H1 (cell line): Measurements from ENCODE around the gene GOLGA8J. TPM values are rescaled to one million over a fixed set of nuclear protein-coding genes. Genes with fewer than 3 reads are reported as not detected.

Experiments used
- CTCF ChIA-PET: fragments of 300-600 bp; sonication (Branson Sonifier 250); formaldehyde crosslinking; loops from one replicate; lab custom pipeline; 2021; ENCODE audit not compliant: partially characterized antibody; lab: Charles Lee
- POLR2A ChIA-PET: fragments of 300-600 bp; sonication (Branson Sonifier 250); formaldehyde crosslinking; loops from one replicate; lab custom pipeline; 2021; ENCODE audit warnings: inconsistent platforms; ENCODE audit not compliant: partially characterized antibody; lab: Charles Lee
- DNase-seq, 2 experiments: peaks; one replicate each; pipeline versions ENCODE4 v3.0.0 to v3.0.0-alpha.2; 2010 to 2022; ENCODE audit warnings: low spot score in 2 of 2, low read depth in 1 of 2, mixed read lengths in 1 of 2
- FAIRE-seq: peaks from 2 replicates; lab custom pipeline; 2011; peaks lifted over from hg19 to GRCh38; lab: Jason Lieb, UNC
- H2AFZ ChIP-seq: 2 replicates; pipeline ENCODE4 v1.8.1; 2012; ENCODE audit warnings: low read length, inconsistent platforms
- H2AK5ac ChIP-seq: 2 replicates; pipeline ENCODE4 v1.6.1; 2013; ENCODE audit warnings: low read depth, low read length
- H2BK120ac ChIP-seq: replicated peaks from 2 replicates; pipeline ENCODE3; 2013; ENCODE audit warnings: low read depth, low read length, inconsistent platforms
- H2BK12ac ChIP-seq: 2 replicates; pipeline ENCODE4 v1.6.1; 2013; ENCODE audit warnings: low read depth, low read length
- H2BK15ac ChIP-seq: 2 replicates; pipeline ENCODE4 v1.6.1; 2013; ENCODE audit warnings: low read length
- H2BK20ac ChIP-seq: 2 replicates; pipeline ENCODE4 v1.6.1; 2013; ENCODE audit warnings: low read length
- H2BK5ac ChIP-seq: 2 replicates; pipeline ENCODE4 v1.6.1; 2013; ENCODE audit warnings: low read depth, low read length
- H3K14ac ChIP-seq: 2 replicates; pipeline ENCODE4 v1.6.1; 2013; ENCODE audit warnings: inconsistent platforms; ENCODE audit not compliant: insufficient read length
- H3K18ac ChIP-seq: 2 replicates; pipeline ENCODE4 v1.6.1; 2013; ENCODE audit warnings: low read length; ENCODE audit errors: extremely low read depth
- H3K23ac ChIP-seq: 2 replicates; pipeline ENCODE4 v1.6.1; 2013; ENCODE audit warnings: inconsistent platforms; ENCODE audit not compliant: insufficient read length
- H3K23me2 ChIP-seq: 2 replicates; pipeline ENCODE4 v1.6.1; 2013; ENCODE audit warnings: low read depth, low read length
- H3K27ac ChIP-seq: 2 replicates; pipeline ENCODE4 v1.6.1; 2011; ENCODE audit warnings: low read depth, low read length, inconsistent platforms
- H3K27me3 ChIP-seq, 4 experiments: replicated peaks in 1 of 4; 1 replicate in 1 of 4; 2 replicates in 3 of 4; pipeline versions ENCODE4 v1.6.1 to v1.8.1; 2011 to 2013; ENCODE audit warnings: low read length in 3 of 4, mild to moderate bottlenecking in 3 of 4, inconsistent platforms in 2 of 4, mixed read lengths in 2 of 4, moderate library complexity in 1 of 4; ENCODE audit not compliant: control insufficient read depth in 3 of 4, insufficient read depth in 3 of 4; ENCODE audit errors: extremely low read depth in 1 of 4
- H3K36me3 ChIP-seq, 4 experiments: 2 replicates each; pipeline versions ENCODE4 v1.6.1 to v1.8.1; 2011 to 2013; ENCODE audit warnings: mild to moderate bottlenecking in 4 of 4, low read length in 3 of 4, moderate library complexity in 2 of 4, control low read depth in 1 of 4, inconsistent platforms in 1 of 4; ENCODE audit not compliant: insufficient read depth in 4 of 4, control insufficient read depth in 2 of 4
- H3K4ac ChIP-seq: replicated peaks from 2 replicates; pipeline ENCODE3; 2013; ENCODE audit warnings: low read length, low read depth, mixed read lengths, inconsistent platforms; ENCODE audit not compliant: insufficient read length
- H3K4me1 ChIP-seq, 4 experiments: replicated peaks in 1 of 4; 1 replicate in 1 of 4; 2 replicates in 3 of 4; pipeline versions ENCODE4 v1.6.1 to v1.8.1; 2011 to 2013; ENCODE audit warnings: low read length in 3 of 4, inconsistent platforms in 2 of 4, mixed read lengths in 1 of 4; ENCODE audit not compliant: insufficient read depth in 4 of 4, control insufficient read depth in 3 of 4
- H3K4me2 ChIP-seq, 2 experiments: 2 replicates each; pipeline versions ENCODE4 v1.6.1 to v1.8.1; 2011 to 2013; ENCODE audit warnings: low read depth in 2 of 2, low read length in 2 of 2, control low read depth in 1 of 2, inconsistent platforms in 1 of 2, mild to moderate bottlenecking in 1 of 2; ENCODE audit not compliant: insufficient read depth in 1 of 2
- H3K4me3 ChIP-seq, 4 experiments: fragments of 200-600, 300-600 bp in 1 of 4; sonication (generic), shearing (Covaris generic), sonication (Bioruptor Twin) in 1 of 4; 2 replicates each; pipeline versions ENCODE4 v1.5.1 to v1.8.1; 2011 to 2016; ENCODE audit warnings: low read length in 4 of 4, low read depth in 3 of 4, control low read depth in 2 of 4, inconsistent platforms in 2 of 4, mild to moderate bottlenecking in 2 of 4, mixed read lengths in 1 of 4, moderate library complexity in 1 of 4; ENCODE audit not compliant: insufficient read depth in 2 of 4; ENCODE audit errors: extremely low read depth in 1 of 4
- H3K56ac ChIP-seq: replicated peaks from 2 replicates; pipeline ENCODE3; 2013; ENCODE audit warnings: low read depth, mild to moderate bottlenecking, mixed read lengths, low read length, inconsistent platforms; ENCODE audit not compliant: insufficient read length
- H3K79me1 ChIP-seq: 2 replicates; pipeline ENCODE4 v1.6.1; 2013; ENCODE audit warnings: low read depth, low read length, control low read depth
- H3K79me2 ChIP-seq, 2 experiments: 2 replicates each; pipeline versions ENCODE4 v1.6.1 to v1.8.1; 2012 to 2013; ENCODE audit warnings: low read length in 2 of 2, mild to moderate bottlenecking in 2 of 2, inconsistent platforms in 1 of 2; ENCODE audit not compliant: insufficient read depth in 2 of 2, control insufficient read depth in 1 of 2
- H3K9ac ChIP-seq, 4 experiments: replicated peaks in 1 of 4; 1 replicate in 1 of 4; 2 replicates in 3 of 4; pipeline versions ENCODE4 v1.6.1 to v1.8.1; 2011 to 2013; ENCODE audit warnings: low read depth in 3 of 4, low read length in 3 of 4, control low read depth in 2 of 4, mild to moderate bottlenecking in 2 of 4, moderate library complexity in 2 of 4, inconsistent platforms in 1 of 4; ENCODE audit errors: extremely low read depth in 1 of 4
- H3K9me3 ChIP-seq, 2 experiments: 2 replicates each; pipeline versions ENCODE4 v1.6.1 to v1.8.1; 2012 to 2013; ENCODE audit warnings: mild to moderate bottlenecking in 2 of 2, moderate library complexity in 2 of 2, control low read depth in 1 of 2, inconsistent platforms in 1 of 2, low read depth in 1 of 2, low read length in 1 of 2, mixed read lengths in 1 of 2; ENCODE audit not compliant: insufficient read depth in 2 of 2
- H4K20me1 ChIP-seq, 2 experiments: replicated peaks in 1 of 2; 2 replicates each; pipeline versions ENCODE3 to v1.8.1; 2011 to 2013; ENCODE audit warnings: inconsistent platforms in 2 of 2, low read length in 2 of 2, mild to moderate bottlenecking in 1 of 2; ENCODE audit not compliant: insufficient read depth in 2 of 2, control insufficient read depth in 1 of 2
- H4K5ac ChIP-seq: 2 replicates; pipeline ENCODE4 v1.6.1; 2013; ENCODE audit warnings: low read length, low read depth, mixed read lengths, inconsistent platforms; ENCODE audit not compliant: insufficient read length
- H4K8ac ChIP-seq: 2 replicates; pipeline ENCODE4 v1.8.0; 2013; ENCODE audit warnings: mild to moderate bottlenecking, moderate library complexity, low read length, inconsistent platforms; ENCODE audit not compliant: insufficient read depth; ENCODE audit errors: extremely low read depth
- H4K91ac ChIP-seq: replicated peaks from 2 replicates; pipeline ENCODE3; 2013; ENCODE audit warnings: low read length, mixed read lengths, inconsistent platforms; ENCODE audit not compliant: insufficient read length
- ATF3 ChIP-seq: IDR thresholded peaks from 2 replicates; pipeline ENCODE4 v1.6.1; 2011; ENCODE audit warnings: low read depth, mild to moderate bottlenecking, low read length; ENCODE audit not compliant: insufficient read depth
- CTCF ChIP-seq, 3 experiments: IDR thresholded peaks; 1 replicate in 2 of 3; 2 replicates in 1 of 3; pipeline versions ENCODE4 v1.5.1 to v1.6.1; 2011; ENCODE audit warnings: low read length in 3 of 3, mild to moderate bottlenecking in 3 of 3, inconsistent platforms in 2 of 3, low read depth in 1 of 3, moderate library complexity in 1 of 3; ENCODE audit not compliant: insufficient read depth in 1 of 3; ENCODE audit errors: control extremely low read depth in 1 of 3
- MAFK ChIP-seq: IDR thresholded peaks from 2 replicates; pipeline ENCODE4 v1.6.1; 2012; ENCODE audit warnings: low read depth, mild to moderate bottlenecking, improper control_type of control experiment, low read length
- RBBP5 ChIP-seq: IDR thresholded peaks from 2 replicates; pipeline ENCODE4 v1.7.1; 2012; ENCODE audit warnings: low read depth, mild to moderate bottlenecking, inconsistent platforms, low read length, moderate library complexity, borderline replicate concordance
- RFX5 ChIP-seq: IDR thresholded peaks from 2 replicates; pipeline ENCODE4 v1.6.1; 2011; ENCODE audit warnings: low read depth, low read length, improper control_type of control experiment, borderline replicate concordance
- SP1 ChIP-seq: IDR thresholded peaks from 2 replicates; pipeline ENCODE4 v1.6.1; 2011; ENCODE audit warnings: low read depth, low read length
- TEAD4 ChIP-seq: IDR thresholded peaks from 2 replicates; pipeline ENCODE4 v1.6.1; 2012; ENCODE audit warnings: low read depth, low read length, inconsistent platforms, mixed read lengths
- WGBS, 2 experiments: shearing (Covaris generic) in 1 of 2; methylation state at CpG; one replicate each; pipeline versions ENCODE4 v1.1.6 to v1.1.7; 2013 to 2015; ENCODE audit warnings: low lambda C conversion rate in 2 of 2, mixed read lengths in 2 of 2, inconsistent platforms in 1 of 2, low coverage in 1 of 2, missing lambda C conversion rate in 1 of 2; ENCODE audit not compliant: insufficient replicate concordance in 2 of 2, insufficient coverage in 1 of 2, insufficient read length in 1 of 2; ENCODE audit errors: extremely low coverage in 1 of 2, missing lambda C conversion rate in 1 of 2; 5-methylcytosine and 5-hydroxymethylcytosine counted together
- polyA plus RNA-seq, 7 experiments: library from polyadenylated mRNA; depleted of rRNA in 3 of 7; stranded (reverse) in 5 of 7; unstranded in 2 of 7; fragments of >200 nt in 5 of 7; fragments of 200-250 nt in 2 of 7; gene quantifications; 1 replicate in 5 of 7; 2 replicates in 1 of 7; 4 replicates in 1 of 7; pipeline versions ENCODE4 v1.2.1 to v1.2.3, GENCODE V29; 2011 to 2013; ENCODE audit warnings: missing spikeins in 2 of 7, mixed read lengths in 2 of 7
- total RNA-seq: library from RNA; stranded (reverse); fragmentation: NEBNext Ultra II Directional; extraction: Animal tissue kit (Norgen Biotek cat#: 25700); gene quantifications from 2 replicates; pipeline ENCODE4 v1.2.1, GENCODE V29; 2021

GOLGA8J gene
- total and polyA plus RNA-seq, 2 of the 8 experiments (the other 6 are each of a cell fraction or from before 2014, with no cell fraction given), result not detected

- Histone ChIP-seq H3K4me2 (no peak overlapping the region), H3K56ac (no peak overlapping the region), H3K27me3 (no peaks in the 10 kb centered on the region), H4K91ac (no peak overlapping the region), H3K18ac (no peak overlapping the region), H3K4me1 (no peaks in the 10 kb centered on the region), H2BK5ac (no peak overlapping the region), H3K23ac (no peak overlapping the region), H3K36me3 (no peaks in the 10 kb centered on the region), H2BK20ac (no peak overlapping the region), H3K14ac (no peak overlapping the region), H2AFZ (no peak overlapping the region), H4K8ac (no peak overlapping the region), H2AK5ac (no peak overlapping the region), H3K4ac (no peak overlapping the region), H2BK120ac (no peak overlapping the region), H2BK12ac (no peak overlapping the region), H3K23me2 (no peaks in the 10 kb centered on the region; the same call in 1 of the 2 replicates), H3K4me3 (no peak overlapping the region), H3K9ac (no peak overlapping the region), H3K79me2 (no peaks in the 10 kb centered on the region), H3K27ac (no peak overlapping the region), H4K20me1 (no peaks in the 10 kb centered on the region), H2BK15ac (no peak overlapping the region), H3K79me1 (no peaks in the 10 kb centered on the region), H3K9me3 (no peaks in the 10 kb centered on the region), H4K5ac (no peak overlapping the region)
- WGBS, 2 experiments, result 87% methylated on average over 3 of the region's 3 CpGs; no CpG with 5 or more reads in 1 of the 2 experiments
- CTCF ChIA-PET, result no interaction called here
- no peak for FAIRE-seq
- DNase-seq, result no peak
- POLR2A ChIA-PET, result no interaction called here
- TF ChIP-seq RFX5 (no peak), SP1 (no peak), MAFK (no peak), ATF3 (no peak), TEAD4 (no peak), RBBP5 (no peak), CTCF (IDR thresholded peaks at IDR 0.05; ENCODE audit: control extremely low read depth in 1 of 3, insufficient read depth in 1 of 3, low read depth in 1 of 3, low read length in 3 of 3) (no peak)
These were observed 27.2 kb upstream of the GOLGA8J start for GRCh38 chr15:30055604-30056003.
